Transverse colon (tissue), 4 donors: ENCODE data around the gene SUSD4. TPM values are rescaled to one million over a fixed set of nuclear protein-coding genes. Genes with fewer than 3 reads are reported as not detected.

Source experiments
- DNase-seq: peaks from one replicate; pipeline ENCODE4 v3.0.0-alpha.2; 2019
- H3K27ac ChIP-seq, 4 donors: fragments of 200-600 bp; sonication (generic); 2 replicates each; pipeline ENCODE4 v1.5.1; 2016 to 2018; ENCODE audit warnings: inconsistent platforms in 4 of 4
- H3K27me3 ChIP-seq: fragments of 200-600 bp; sonication (generic); 2 replicates; pipeline ENCODE4 v1.5.1; 2017; ENCODE audit warnings: inconsistent platforms
- H3K36me3 ChIP-seq, 4 donors: fragments of 200-600 bp; sonication (generic); 2 replicates each; pipeline ENCODE4 v1.5.1; 2017 to 2019; ENCODE audit warnings: inconsistent platforms in 4 of 4
- H3K4me1 ChIP-seq, 4 donors: fragments of 200-600 bp; sonication (generic); 2 replicates each; pipeline ENCODE4 v1.5.1; 2017 to 2020; ENCODE audit warnings: inconsistent platforms in 4 of 4
- H3K4me3 ChIP-seq, 4 donors: fragments of 200-600 bp; sonication (generic); 1 replicate in 1 of 4; 2 replicates in 3 of 4; pipeline versions ENCODE4 v1.5.1 to v1.6.1; 2017 to 2019; ENCODE audit warnings: inconsistent platforms in 4 of 4
- H3K9me3 ChIP-seq, 2 donors: fragments of 200-600 bp; sonication (generic); 2 replicates each; pipeline ENCODE4 v1.5.1; 2017 to 2019; ENCODE audit warnings: inconsistent platforms in 2 of 2
- EP300 ChIP-seq: sonication (generic); formaldehyde crosslinking; IDR thresholded peaks from one replicate; pipeline ENCODE4 v1.6.1; 2017; ENCODE audit warnings: antibody characterized with exemption, low read depth
- POLR2A ChIP-seq: fragments of 450-650 bp; IDR thresholded peaks from one replicate; pipeline ENCODE4 v1.6.1; 2016; ENCODE audit warnings: antibody characterized with exemption, mild to moderate bottlenecking, moderate library complexity
- POLR2AphosphoS5 ChIP-seq, 3 donors: sonication (generic); formaldehyde crosslinking; IDR thresholded peaks; one replicate each; pipeline ENCODE4 v1.6.1; 2016; ENCODE audit warnings: antibody characterized with exemption in 3 of 3
- WGBS, 2 donors: methylation state at CpG; one replicate each; pipeline ENCODE4 v1.1.5; 2018; ENCODE audit warnings: low coverage in 1 of 2; 5-methylcytosine and 5-hydroxymethylcytosine counted together
- in situ Hi-C, 4 donors: fragments of 200-750 bp; cut with MboI; loops; one replicate each; pipeline versions ENCODE4 v1.15.0 to v1.15.1; 2017; ENCODE audit warnings: low sequenced_read_pairs in 3 of 4, low pct_ligation_motif_present in 1 of 4, low pct_unique_long_range_greater_than_20kb in 1 of 4
- intact Hi-C: fragments of 100-400 bp; cut with DNase I; formaldehyde crosslinking; loops from one replicate; pipeline ENCODE4 v1.15.1; 2023; ENCODE audit warnings: low total_unique reads
- total RNA-seq, 4 donors: library from RNA; depleted of rRNA; stranded (reverse); fragments of >200 nt; gene quantifications; one replicate each; pipeline ENCODE4 v1.1.0, GENCODE V29; 2016
- TF ChIP-seq, protein P1 (sequence below), 5 experiments: fragments of 200-600 bp in 3 of 5; fragments of 450-650 bp in 2 of 5; sonication (generic) in 3 of 5; IDR thresholded peaks; 1 replicate in 2 of 5; 2 replicates in 3 of 5; pipeline ENCODE4 v1.5.1; 2016 to 2017; ENCODE audit warnings: antibody characterized with exemption in 5 of 5, inconsistent platforms in 3 of 5, mild to moderate bottlenecking in 2 of 5, moderate library complexity in 1 of 5

SUSD4 gene
- total RNA-seq, 4 donors from 2014 or later: 0.32 to 1.2 TPM; not detected in 2

- no peak for DNase-seq
- no peaks in the 10 kb centered on the region for H3K36me3 ChIP-seq
- 53 to 81% methylated on average over 2 to 3 of the region's 3 CpGs for WGBS, 2 donors
- no peaks in the 10 kb centered on the region for H3K4me1 ChIP-seq
- H3K27me3 ChIP-seq: no peaks in the 10 kb centered on the region
- H3K9me3 ChIP-seq: no peaks in the 10 kb centered on the region
- no peak overlapping the region for H3K27ac ChIP-seq
- in situ Hi-C loops: no loop called here
- intact Hi-C loops: no loop called here
- TF ChIP-seq POLR2AphosphoS5 (IDR thresholded peaks at IDR 0.05): no peak
- TF ChIP-seq POLR2A: no peak
- TF ChIP-seq, protein P1, sequence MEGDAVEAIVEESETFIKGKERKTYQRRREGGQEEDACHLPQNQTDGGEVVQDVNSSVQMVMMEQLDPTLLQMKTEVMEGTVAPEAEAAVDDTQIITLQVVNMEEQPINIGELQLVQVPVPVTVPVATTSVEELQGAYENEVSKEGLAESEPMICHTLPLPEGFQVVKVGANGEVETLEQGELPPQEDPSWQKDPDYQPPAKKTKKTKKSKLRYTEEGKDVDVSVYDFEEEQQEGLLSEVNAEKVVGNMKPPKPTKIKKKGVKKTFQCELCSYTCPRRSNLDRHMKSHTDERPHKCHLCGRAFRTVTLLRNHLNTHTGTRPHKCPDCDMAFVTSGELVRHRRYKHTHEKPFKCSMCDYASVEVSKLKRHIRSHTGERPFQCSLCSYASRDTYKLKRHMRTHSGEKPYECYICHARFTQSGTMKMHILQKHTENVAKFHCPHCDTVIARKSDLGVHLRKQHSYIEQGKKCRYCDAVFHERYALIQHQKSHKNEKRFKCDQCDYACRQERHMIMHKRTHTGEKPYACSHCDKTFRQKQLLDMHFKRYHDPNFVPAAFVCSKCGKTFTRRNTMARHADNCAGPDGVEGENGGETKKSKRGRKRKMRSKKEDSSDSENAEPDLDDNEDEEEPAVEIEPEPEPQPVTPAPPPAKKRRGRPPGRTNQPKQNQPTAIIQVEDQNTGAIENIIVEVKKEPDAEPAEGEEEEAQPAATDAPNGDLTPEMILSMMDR (IDR thresholded peaks at IDR 0.05): no peak
- no peak for TF ChIP-seq EP300
- no peak overlapping the region for H3K4me3 ChIP-seq
Observed at GRCh38 chr1:223340637-223341036, 23.3 kb downstream of the SUSD4 start.

GRCh38 chr1:223339861-223340260 is 24.1 kb downstream of the SUSD4 start:
- intact Hi-C loops: no loop called here

DNA sequence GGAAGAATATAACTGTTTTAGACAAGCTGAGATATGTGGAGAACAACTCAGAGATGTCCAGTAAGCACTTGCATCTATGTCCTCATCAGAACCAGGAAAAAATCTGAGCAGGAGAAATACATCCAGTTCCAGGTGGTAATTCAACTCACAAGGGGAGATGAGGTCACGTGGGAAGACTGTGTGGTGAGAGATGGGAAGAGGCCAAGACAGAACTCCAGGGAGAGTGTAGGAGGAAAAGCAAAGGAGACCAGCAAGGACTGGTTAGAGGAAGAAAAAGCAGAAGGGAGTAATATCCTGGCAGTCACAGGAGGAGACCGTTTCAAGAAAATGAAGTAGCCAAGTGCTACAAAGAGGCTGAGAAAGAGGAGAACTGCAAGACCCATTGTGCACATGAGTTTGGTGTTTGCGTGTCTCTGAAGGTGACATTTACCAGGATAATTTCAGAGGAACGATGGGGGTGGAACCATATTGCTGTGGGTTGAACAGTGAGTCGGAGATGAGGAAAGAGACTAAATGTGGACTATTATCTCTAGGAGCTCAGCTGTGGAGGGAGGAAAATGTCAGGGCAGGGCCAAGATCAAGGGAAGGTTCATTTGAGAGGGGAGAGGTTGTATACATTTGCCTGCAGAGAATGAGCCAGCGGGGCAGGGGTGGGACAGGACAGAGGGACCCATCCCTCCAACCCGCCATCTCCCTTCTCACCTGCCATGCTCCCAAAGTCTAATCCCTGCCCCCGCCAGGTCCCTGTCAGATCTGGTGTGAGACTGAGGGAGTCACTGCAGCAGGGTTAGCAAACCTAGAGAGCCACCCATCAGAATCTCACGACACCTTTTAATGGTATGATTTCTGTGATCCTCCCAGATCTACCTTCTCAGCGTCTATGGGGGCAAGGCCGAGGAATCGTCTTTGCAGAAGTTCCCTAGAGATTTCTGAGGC is 24.9 kb downstream of the SUSD4 start:
- Histone ChIP-seq H3K27me3 (no peaks in the 10 kb centered on the region), H3K27ac (no peak overlapping the region), H3K9me3 (no peaks in the 10 kb centered on the region), H3K4me1 (no peaks in the 10 kb centered on the region), H3K4me3 (no peak overlapping the region), H3K36me3 (no peaks in the 10 kb centered on the region)
- TF ChIP-seq EP300: no peak
- TF ChIP-seq, protein P1 (IDR thresholded peaks at IDR 0.05): no peak
- TF ChIP-seq POLR2AphosphoS5 (IDR thresholded peaks at IDR 0.05): no peak
- no peak for TF ChIP-seq POLR2A
- in situ Hi-C loops: no loop called here
- no peak for DNase-seq
- intact Hi-C loops: no loop called here
- WGBS, 2 donors: 88 to 93% methylated on average over 4 to 12 of the region's 12 CpGs

More at GRCh38 chr1:223339861-223340260, 24.1 kb downstream of the SUSD4 start:
- H3K4me1 ChIP-seq: no peaks in the 10 kb centered on the region
- in situ Hi-C loops: no loop called here
- no peak overlapping the region for H3K4me3 ChIP-seq
- H3K9me3 ChIP-seq: no peaks in the 10 kb centered on the region
- TF ChIP-seq POLR2AphosphoS5 (IDR thresholded peaks at IDR 0.05): no peak
- TF ChIP-seq, protein P1 (IDR thresholded peaks at IDR 0.05): no peak
- TF ChIP-seq POLR2A: no peak
- no peak for TF ChIP-seq EP300
- no peak for DNase-seq
- H3K27ac ChIP-seq: no peak overlapping the region
- H3K27me3 ChIP-seq: no peaks in the 10 kb centered on the region
- 87 to 100% methylated on average over 1 to 7 of the region's 7 CpGs for WGBS, 2 donors
- no peaks in the 10 kb centered on the region for H3K36me3 ChIP-seq

GRCh38 chr1:223337174-223337869 is 26.7 kb downstream of the SUSD4 start:
- WGBS, 2 donors: 66 to 75% methylated on average over 2 to 6 of the region's 6 CpGs
- H3K9me3 ChIP-seq: no peaks in the 10 kb centered on the region
- DNase-seq: no peak
- in situ Hi-C loops (no loop called here), intact Hi-C loops (no loop called here)
- no peak overlapping the region for H3K27ac ChIP-seq
- TF ChIP-seq POLR2A (no peak), EP300 (no peak), POLR2AphosphoS5 (IDR thresholded peaks at IDR 0.05) (no peak)
- TF ChIP-seq, protein P1 (IDR thresholded peaks at IDR 0.05): no peak
- H3K36me3 ChIP-seq: no peaks in the 10 kb centered on the region
- H3K27me3 ChIP-seq: no peaks in the 10 kb centered on the region
- H3K4me3 ChIP-seq: no peak overlapping the region
- H3K4me1 ChIP-seq: no peaks in the 10 kb centered on the region
